NB4 (cell line): ENCODE measurements around the gene RASAL2.

Experiments used
- CTCF ChIP-seq: IDR thresholded peaks from one replicate; pipeline ENCODE4 v1.5.1; 2012; ENCODE audit warnings: low read depth, low read length
- MAX ChIP-seq: IDR thresholded peaks from 2 replicates; pipeline ENCODE4 v1.6.1; 2011; ENCODE audit warnings: low read depth, low read length

GRCh38 chr1:178490967-178491366, 397.1 kb downstream of the RASAL2 start:
- TF ChIP-seq CTCF, result no peak
- TF ChIP-seq MAX, result no peak
